GM12878 (cell line): ENCODE measurements around the gene SLC6A3.

Experiments
- HDGF ChIP-seq: fragments of 450-650 bp; IDR thresholded peaks from 2 replicates; pipeline ENCODE4 v1.6.1; 2016; ENCODE audit warnings: antibody characterized with exemption
- POLR2A ChIP-seq: IDR thresholded peaks from 2 replicates; pipeline ENCODE4 v1.6.1; 2011; ENCODE audit warnings: low read depth, mild to moderate bottlenecking, low read length
- SMARCA5 ChIP-seq: fragments of 450-650 bp; IDR thresholded peaks from 2 replicates; pipeline ENCODE4 v1.6.1; 2017; ENCODE audit warnings: mild to moderate bottlenecking
- ZNF24 ChIP-seq: fragments of 450-650 bp; IDR thresholded peaks from 2 replicates; pipeline ENCODE4 v1.6.1; 2017; ENCODE audit warnings: antibody characterized with exemption, mild to moderate bottlenecking
- TF ChIP-seq, protein P1 (sequence below): fragments of 450-650 bp; IDR thresholded peaks from 2 replicates; pipeline ENCODE4 v1.6.1; 2016; ENCODE audit warnings: mild to moderate bottlenecking
- TF ChIP-seq, protein P2 (sequence below): fragments of 450-650 bp; formaldehyde crosslinking; IDR thresholded peaks from 2 replicates; pipeline ENCODE4 v1.4.0; 2022; ENCODE audit warnings: mild to moderate bottlenecking, moderate library complexity
- TF ChIP-seq, protein P3 (sequence below), 3 experiments: IDR thresholded peaks in 2 of 3; conservative IDR thresholded peaks in 1 of 3; 2 replicates each; pipeline ENCODE4 v1.5.1; 2011; ENCODE audit warnings: low read depth in 3 of 3, low read length in 3 of 3, mild to moderate bottlenecking in 3 of 3, control low read depth in 2 of 3, moderate library complexity in 2 of 3, inconsistent platforms in 1 of 3, mixed read lengths in 1 of 3; ENCODE audit not compliant: control insufficient read depth in 2 of 3, insufficient read depth in 1 of 3; ENCODE audit errors: extremely low read depth in 1 of 3

DNA sequence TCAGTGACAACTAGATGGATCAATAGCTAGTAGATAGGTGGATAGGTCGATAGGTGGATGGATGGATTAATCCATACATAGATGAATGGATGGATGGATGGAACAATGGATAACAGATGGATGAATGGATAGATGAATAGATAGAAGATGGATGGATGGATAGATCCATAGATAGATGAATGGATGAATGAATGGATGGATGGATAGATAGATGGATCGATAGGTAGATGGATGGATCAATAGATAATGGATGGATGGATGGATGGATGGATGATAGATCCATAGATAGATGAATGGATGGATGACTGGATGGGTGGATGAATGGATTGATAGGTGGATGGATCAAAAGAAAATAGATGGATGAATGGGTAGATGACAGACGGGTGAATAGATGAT, 5.1 kb downstream of the SLC6A3 start:
- TF ChIP-seq SMARCA5 (no peak), ZNF24 (no peak), HDGF (no peak), POLR2A (no peak)
- TF ChIP-seq, protein P1, sequence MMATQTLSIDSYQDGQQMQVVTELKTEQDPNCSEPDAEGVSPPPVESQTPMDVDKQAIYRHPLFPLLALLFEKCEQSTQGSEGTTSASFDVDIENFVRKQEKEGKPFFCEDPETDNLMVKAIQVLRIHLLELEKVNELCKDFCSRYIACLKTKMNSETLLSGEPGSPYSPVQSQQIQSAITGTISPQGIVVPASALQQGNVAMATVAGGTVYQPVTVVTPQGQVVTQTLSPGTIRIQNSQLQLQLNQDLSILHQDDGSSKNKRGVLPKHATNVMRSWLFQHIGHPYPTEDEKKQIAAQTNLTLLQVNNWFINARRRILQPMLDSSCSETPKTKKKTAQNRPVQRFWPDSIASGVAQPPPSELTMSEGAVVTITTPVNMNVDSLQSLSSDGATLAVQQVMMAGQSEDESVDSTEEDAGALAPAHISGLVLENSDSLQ, result no peak
- TF ChIP-seq, protein P2, sequence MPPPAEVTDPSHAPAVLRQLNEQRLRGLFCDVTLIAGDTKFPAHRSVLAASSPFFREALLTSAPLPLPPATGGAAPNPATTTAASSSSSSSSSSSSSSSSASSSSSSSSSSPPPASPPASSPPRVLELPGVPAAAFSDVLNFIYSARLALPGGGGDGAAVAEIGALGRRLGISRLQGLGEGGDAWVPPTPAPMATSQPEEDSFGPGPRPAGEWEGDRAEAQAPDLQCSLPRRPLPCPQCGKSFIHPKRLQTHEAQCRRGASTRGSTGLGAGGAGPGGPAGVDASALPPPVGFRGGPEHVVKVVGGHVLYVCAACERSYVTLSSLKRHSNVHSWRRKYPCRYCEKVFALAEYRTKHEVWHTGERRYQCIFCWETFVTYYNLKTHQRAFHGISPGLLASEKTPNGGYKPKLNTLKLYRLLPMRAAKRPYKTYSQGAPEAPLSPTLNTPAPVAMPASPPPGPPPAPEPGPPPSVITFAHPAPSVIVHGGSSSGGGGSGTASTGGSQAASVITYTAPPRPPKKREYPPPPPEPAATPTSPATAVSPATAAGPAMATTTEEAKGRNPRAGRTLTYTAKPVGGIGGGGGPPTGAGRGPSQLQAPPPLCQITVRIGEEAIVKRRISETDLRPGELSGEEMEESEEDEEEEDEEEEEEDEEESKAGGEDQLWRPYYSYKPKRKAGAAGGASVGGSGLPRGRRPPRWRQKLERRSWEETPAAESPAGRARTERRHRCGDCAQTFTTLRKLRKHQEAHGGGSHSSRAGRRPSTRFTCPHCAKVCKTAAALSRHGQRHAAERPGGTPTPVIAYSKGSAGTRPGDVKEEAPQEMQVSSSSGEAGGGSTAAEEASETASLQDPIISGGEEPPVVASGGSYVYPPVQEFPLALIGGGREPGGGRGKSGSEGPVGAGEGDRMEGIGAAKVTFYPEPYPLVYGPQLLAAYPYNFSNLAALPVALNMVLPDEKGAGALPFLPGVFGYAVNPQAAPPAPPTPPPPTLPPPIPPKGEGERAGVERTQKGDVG (CRISPR knock-in tag), result no peak
- TF ChIP-seq, protein P3, sequence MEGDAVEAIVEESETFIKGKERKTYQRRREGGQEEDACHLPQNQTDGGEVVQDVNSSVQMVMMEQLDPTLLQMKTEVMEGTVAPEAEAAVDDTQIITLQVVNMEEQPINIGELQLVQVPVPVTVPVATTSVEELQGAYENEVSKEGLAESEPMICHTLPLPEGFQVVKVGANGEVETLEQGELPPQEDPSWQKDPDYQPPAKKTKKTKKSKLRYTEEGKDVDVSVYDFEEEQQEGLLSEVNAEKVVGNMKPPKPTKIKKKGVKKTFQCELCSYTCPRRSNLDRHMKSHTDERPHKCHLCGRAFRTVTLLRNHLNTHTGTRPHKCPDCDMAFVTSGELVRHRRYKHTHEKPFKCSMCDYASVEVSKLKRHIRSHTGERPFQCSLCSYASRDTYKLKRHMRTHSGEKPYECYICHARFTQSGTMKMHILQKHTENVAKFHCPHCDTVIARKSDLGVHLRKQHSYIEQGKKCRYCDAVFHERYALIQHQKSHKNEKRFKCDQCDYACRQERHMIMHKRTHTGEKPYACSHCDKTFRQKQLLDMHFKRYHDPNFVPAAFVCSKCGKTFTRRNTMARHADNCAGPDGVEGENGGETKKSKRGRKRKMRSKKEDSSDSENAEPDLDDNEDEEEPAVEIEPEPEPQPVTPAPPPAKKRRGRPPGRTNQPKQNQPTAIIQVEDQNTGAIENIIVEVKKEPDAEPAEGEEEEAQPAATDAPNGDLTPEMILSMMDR (IDR thresholded peaks at IDR 0.05 in 2 of 3, conservative IDR thresholded peaks at IDR 0.05 in 1 of 3; ENCODE audit: control insufficient read depth in 2 of 3, extremely low read depth in 1 of 3, insufficient read depth in 1 of 3, low read depth in 3 of 3, low read length in 3 of 3), result no peak
